Transverse colon (tissue), 4 donors: ENCODE data around the gene TMED1. TPM values are rescaled to one million over a fixed set of nuclear protein-coding genes. Genes with fewer than 3 reads are reported as not detected.

Experiments used
- DNase-seq: peaks from one replicate; pipeline ENCODE4 v3.0.0-alpha.2; 2019
- H3K27ac ChIP-seq, 4 donors: fragments of 200-600 bp; sonication (generic); 2 replicates each; pipeline ENCODE4 v1.5.1; 2016 to 2018; ENCODE audit warnings: inconsistent platforms in 4 of 4
- H3K27me3 ChIP-seq: fragments of 200-600 bp; sonication (generic); 2 replicates; pipeline ENCODE4 v1.5.1; 2017; ENCODE audit warnings: inconsistent platforms
- H3K36me3 ChIP-seq, 4 donors: fragments of 200-600 bp; sonication (generic); 2 replicates each; pipeline ENCODE4 v1.5.1; 2017 to 2019; ENCODE audit warnings: inconsistent platforms in 4 of 4
- H3K4me1 ChIP-seq, 4 donors: fragments of 200-600 bp; sonication (generic); 2 replicates each; pipeline ENCODE4 v1.5.1; 2017 to 2020; ENCODE audit warnings: inconsistent platforms in 4 of 4
- H3K4me3 ChIP-seq, 4 donors: fragments of 200-600 bp; sonication (generic); 1 replicate in 1 of 4; 2 replicates in 3 of 4; pipeline versions ENCODE4 v1.5.1 to v1.6.1; 2017 to 2019; ENCODE audit warnings: inconsistent platforms in 4 of 4
- H3K9me3 ChIP-seq, 2 donors: fragments of 200-600 bp; sonication (generic); 2 replicates each; pipeline ENCODE4 v1.5.1; 2017 to 2019; ENCODE audit warnings: inconsistent platforms in 2 of 2
- CTCF ChIP-seq, 5 experiments: fragments of 200-600 bp in 3 of 5; fragments of 450-650 bp in 2 of 5; sonication (generic) in 3 of 5; IDR thresholded peaks; 1 replicate in 2 of 5; 2 replicates in 3 of 5; pipeline ENCODE4 v1.5.1; 2016 to 2017; ENCODE audit warnings: antibody characterized with exemption in 5 of 5, inconsistent platforms in 3 of 5, mild to moderate bottlenecking in 2 of 5, moderate library complexity in 1 of 5
- EP300 ChIP-seq: sonication (generic); formaldehyde crosslinking; IDR thresholded peaks from one replicate; pipeline ENCODE4 v1.6.1; 2017; ENCODE audit warnings: antibody characterized with exemption, low read depth
- POLR2A ChIP-seq: fragments of 450-650 bp; IDR thresholded peaks from one replicate; pipeline ENCODE4 v1.6.1; 2016; ENCODE audit warnings: antibody characterized with exemption, mild to moderate bottlenecking, moderate library complexity
- POLR2AphosphoS5 ChIP-seq, 3 donors: sonication (generic); formaldehyde crosslinking; IDR thresholded peaks; one replicate each; pipeline ENCODE4 v1.6.1; 2016; ENCODE audit warnings: antibody characterized with exemption in 3 of 3
- WGBS, 2 donors: methylation state at CpG; one replicate each; pipeline ENCODE4 v1.1.5; 2018; ENCODE audit warnings: low coverage in 1 of 2; 5-methylcytosine and 5-hydroxymethylcytosine counted together
- in situ Hi-C, 4 donors: fragments of 200-750 bp; cut with MboI; loops; one replicate each; pipeline versions ENCODE4 v1.15.0 to v1.15.1; 2017; ENCODE audit warnings: low sequenced_read_pairs in 3 of 4, low pct_ligation_motif_present in 1 of 4, low pct_unique_long_range_greater_than_20kb in 1 of 4
- intact Hi-C: fragments of 100-400 bp; cut with DNase I; formaldehyde crosslinking; loops from one replicate; pipeline ENCODE4 v1.15.1; 2023; ENCODE audit warnings: low total_unique reads
- total RNA-seq, 4 donors: library from RNA; depleted of rRNA; stranded (reverse); fragments of >200 nt; gene quantifications; one replicate each; pipeline ENCODE4 v1.1.0, GENCODE V29; 2016

The TMED1 gene
- total RNA-seq, 4 donors from 2014 or later, result 2.8 to 40.4 (median 24.4) TPM

- Histone ChIP-seq H3K27me3 (no peaks in the 10 kb centered on the region), H3K36me3 (no peaks in the 10 kb centered on the region), H3K9me3 (no peaks in the 10 kb centered on the region), H3K27ac (no peak overlapping the region), H3K4me1 (no peaks in the 10 kb centered on the region), H3K4me3 (no peak overlapping the region)
- in situ Hi-C loops, result loop anchor here in 3 of 4 donors (10.0 to 25.0 kb wide), 2 partner anchors 140 to 142 kb away; partner anchors contain the start of genes DNM2 (in 3 of the 3) and QTRT1 (in 2 of the 3)
- TF ChIP-seq POLR2AphosphoS5 (IDR thresholded peaks at IDR 0.05) (no peak), CTCF (IDR thresholded peaks at IDR 0.05) (no peak), EP300 (no peak), POLR2A (no peak)
- intact Hi-C loops, result no loop called here
- 70% methylated on average over 7 of the region's 7 CpGs; no CpG with 5 or more reads in 1 of the 2 donors for WGBS, 2 donors
- DNase-seq, result no peak
These were observed 18.5 kb upstream of the TMED1 start for GRCh38 chr19:10854350-10855089.

GRCh38 chr19:10852941-10853340 is 16.9 kb upstream of the TMED1 start:
- Histone ChIP-seq H3K9me3 (no peaks in the 10 kb centered on the region), H3K4me1 (no peaks in the 10 kb centered on the region), H3K27ac (no peak overlapping the region), H3K4me3 (no peak overlapping the region), H3K36me3 (no peaks in the 10 kb centered on the region), H3K27me3 (peaks cover 12% of the 10 kb centered on the region)
- in situ Hi-C loops (loop anchor here in 3 of 4 donors (10.0 to 25.0 kb wide), 2 partner anchors 138 to 141 kb away; partner anchors contain the start of genes DNM2 (in 3 of the 3) and QTRT1 (in 2 of the 3)), intact Hi-C loops (no loop called here)
- 72 to 90% methylated on average over 2 to 7 of the region's 7 CpGs for WGBS, 2 donors
- no peak for TF ChIP-seq EP300
- TF ChIP-seq CTCF (IDR thresholded peaks at IDR 0.05), result no peak
- no peak for TF ChIP-seq POLR2AphosphoS5 (IDR thresholded peaks at IDR 0.05)
- no peak for TF ChIP-seq POLR2A
- DNase-seq, result no peak

- Histone ChIP-seq H3K36me3 (no peaks in the 10 kb centered on the region), H3K9me3 (no peaks in the 10 kb centered on the region), H3K27me3 (peaks cover 12% of the 10 kb centered on the region), H3K27ac (no peak overlapping the region), H3K4me1 (no peaks in the 10 kb centered on the region), H3K4me3 (no peak overlapping the region)
- intact Hi-C loops (no loop called here), in situ Hi-C loops (loop anchor here in 3 of 4 donors (10.0 to 25.0 kb wide), 2 partner anchors 137 to 140 kb away; partner anchors contain the start of genes DNM2 (in 3 of the 3) and QTRT1 (in 2 of the 3))
- WGBS, 2 donors, result 59 to 69% methylated on average over 4 to 7 of the region's 7 CpGs
- TF ChIP-seq CTCF (IDR thresholded peaks at IDR 0.05) (no peak), POLR2AphosphoS5 (IDR thresholded peaks at IDR 0.05) (no peak), POLR2A (no peak), EP300 (no peak)
- no peak for DNase-seq
These were observed 16.2 kb upstream of the TMED1 start for GRCh38 chr19:10852098-10852800.

GRCh38 chr19:10850631-10851030 is 14.6 kb upstream of the TMED1 start:
- TF ChIP-seq EP300 (no peak), POLR2AphosphoS5 (IDR thresholded peaks at IDR 0.05) (no peak), CTCF (IDR thresholded peaks at IDR 0.05) (no peak), POLR2A (no peak)
- peaks cover 12% of the 10 kb centered on the region for H3K27me3 ChIP-seq
- DNase-seq, result no peak
- H3K36me3 ChIP-seq, result no peaks in the 10 kb centered on the region
- in situ Hi-C loops, result loop anchor here in 3 of 4 donors (10.0 to 25.0 kb wide), 2 partner anchors 136 to 138 kb away; partner anchors contain the start of genes DNM2 (in 3 of the 3) and QTRT1 (in 2 of the 3)
- no peak overlapping the region for H3K4me3 ChIP-seq
- no peaks in the 10 kb centered on the region for H3K4me1 ChIP-seq
- peaks cover 0 to 5% of the 10 kb centered on the region in 2 donors for H3K9me3 ChIP-seq
- H3K27ac ChIP-seq, result no peak overlapping the region
- WGBS, 2 donors, result 80 to 85% methylated on average over 1 to 5 of the region's 5 CpGs
- intact Hi-C loops, result no loop called here
